Stomach (tissue), 9 donors: ENCODE data around the gene SIX3. TPM values are rescaled to one million over a fixed set of nuclear protein-coding genes. Genes with fewer than 3 reads are reported as not detected.

Experiments used
- DNase-seq, 2 donors: peaks; one replicate each; pipeline versions ENCODE4 v3.0.0 to v3.0.0-alpha.2; 2013 to 2019
- H3K27ac ChIP-seq, 5 donors: fragments of 200-600 bp in 4 of 5; sonication (generic) in 4 of 5; one replicate each; pipeline ENCODE4 v1.5.1; 2013 to 2019; ENCODE audit warnings: mild to moderate bottlenecking in 1 of 5, moderate library complexity in 1 of 5
- H3K27me3 ChIP-seq, 3 donors: fragments of 200-600 bp; sonication (generic); one replicate each; pipeline ENCODE4 v1.5.1; 2017 to 2019; ENCODE audit warnings: mixed run types in 1 of 3
- H3K36me3 ChIP-seq, 4 donors: fragments of 200-600 bp; sonication (generic); 1 replicate in 3 of 4; 2 replicates in 1 of 4; pipeline ENCODE4 v1.5.1; 2016 to 2019
- H3K4me1 ChIP-seq, 4 donors: fragments of 200-600 bp; sonication (generic); one replicate each; pipeline ENCODE4 v1.5.1; 2016 to 2019
- H3K4me3 ChIP-seq, 4 donors: fragments of 200-600 bp; sonication (generic) in 3 of 4; one replicate each; pipeline ENCODE4 v1.5.1; 2016 to 2019; ENCODE audit warnings: mild to moderate bottlenecking in 1 of 4
- H3K9me3 ChIP-seq, 4 donors: fragments of 200-600 bp; sonication (generic); one replicate each; pipeline ENCODE4 v1.5.1; 2016 to 2019
- CTCF ChIP-seq, 7 experiments: fragments of 450-650 bp in 4 of 7; fragments of 200-600 bp in 3 of 7; sonication (generic) in 3 of 7; IDR thresholded peaks; one replicate each; pipeline ENCODE4 v1.5.1; 2016 to 2019; ENCODE audit warnings: antibody characterized with exemption in 7 of 7, control low read depth in 2 of 7, mild to moderate bottlenecking in 1 of 7
- EP300 ChIP-seq: sonication (generic); formaldehyde crosslinking; IDR thresholded peaks from one replicate; pipeline ENCODE4 v1.6.1; 2017; ENCODE audit warnings: antibody characterized with exemption
- POLR2A ChIP-seq, 4 donors: fragments of 450-650 bp; IDR thresholded peaks; one replicate each; pipeline ENCODE4 v1.6.1; 2016; ENCODE audit warnings: antibody characterized with exemption in 4 of 4, control low read depth in 2 of 4, mild to moderate bottlenecking in 1 of 4, moderate library complexity in 1 of 4
- POLR2AphosphoS5 ChIP-seq, 3 donors: sonication (generic); formaldehyde crosslinking; IDR thresholded peaks; one replicate each; pipeline ENCODE4 v1.6.1; 2016; ENCODE audit warnings: antibody characterized with exemption in 3 of 3
- WGBS, 5 donors: extraction: QIAGEN DNeasy Blood & Tissue Kit in 3 of 5; methylation state at CpG; one replicate each; pipeline versions ENCODE4 v1.1.5 to v1.1.7; 2013 to 2018; 5-methylcytosine and 5-hydroxymethylcytosine counted together
- intact Hi-C: fragments of 100-400 bp; cut with DNase I; formaldehyde crosslinking; loops from one replicate; pipeline ENCODE4 v1.15.1; 2023; ENCODE audit warnings: low total_unique reads
- polyA plus RNA-seq, 3 donors: library from polyadenylated mRNA; stranded (reverse); fragments of 200-250 nt; gene quantifications; one replicate each; pipeline ENCODE4 v1.2.3, GENCODE V29; 2013
- total RNA-seq, 5 donors: library from RNA; depleted of rRNA; stranded (reverse); fragments of >200 nt; gene quantifications; one replicate each; pipeline versions ENCODE4 v1.1.0 to v1.2.3, GENCODE V29; 2014 to 2016
- donor health status: healthy with polysubstance abuse.
- donor health status: Bipolar disorder and iron deficiency.
- donor health status: healthy.

Gene SIX3
- total and polyA plus RNA-seq, 8 donors = not detected

GRCh38 chr2:44929159-44929734, 12.3 kb upstream of the SIX3 start:
- H3K4me3 ChIP-seq = peak overlapping the region; percentile 24 to 47 (median 34)
- no peak for TF ChIP-seq EP300
- no peak for TF ChIP-seq CTCF (IDR thresholded peaks at IDR 0.05)
- TF ChIP-seq POLR2A (IDR thresholded peaks at IDR 0.05) = no peak
- no peak for TF ChIP-seq POLR2AphosphoS5 (IDR thresholded peaks at IDR 0.05)
- no peaks in the 10 kb centered on the region for H3K36me3 ChIP-seq
- no peak overlapping the region for H3K27ac ChIP-seq
- peaks cover 46 to 100% (median 92%) of the 10 kb centered on the region in 3 donors for H3K27me3 ChIP-seq
- DNase-seq = peak in 1 of 2 donors; percentile 14
- H3K9me3 ChIP-seq = no peaks in the 10 kb centered on the region
- intact Hi-C loops = no loop called here
- H3K4me1 ChIP-seq = peaks cover 21 to 45% (median 35%) of the 10 kb centered on the region in 4 donors
- 4 to 11% (median 7%) methylated on average over 36 to 66 of the region's 66 CpGs for WGBS, 5 donors

GRCh38 chr2:44929735-44930273, 11.7 kb upstream of the SIX3 start:
- Histone ChIP-seq H3K4me1 (peaks cover 27 to 50% (median 40%) of the 10 kb centered on the region in 4 donors), H3K27me3 (peaks cover 52 to 100% (median 96%) of the 10 kb centered on the region in 3 donors), H3K27ac (no peak overlapping the region), H3K4me3 (peak overlapping the region in 2 of 4 donors; percentile 39 to 47), H3K9me3 (no peaks in the 10 kb centered on the region), H3K36me3 (no peaks in the 10 kb centered on the region)
- DNase-seq = peak in 1 of 2 donors; percentile 38
- TF ChIP-seq POLR2A (IDR thresholded peaks at IDR 0.05) (no peak), POLR2AphosphoS5 (IDR thresholded peaks at IDR 0.05) (no peak), CTCF (IDR thresholded peaks at IDR 0.05) (no peak), EP300 (no peak)
- intact Hi-C loops = no loop called here
- WGBS, 5 donors = 10 to 20% (median 12%) methylated on average over 21 to 32 of the region's 32 CpGs

GRCh38 chr2:44930274-44931197, 11.0 kb upstream of the SIX3 start:
- WGBS, 5 donors = 7 to 18% (median 11%) methylated on average over 23 to 28 of the region's 28 CpGs
- no peak overlapping the region for H3K4me3 ChIP-seq
- TF ChIP-seq POLR2A (IDR thresholded peaks at IDR 0.05) (no peak), EP300 (no peak), POLR2AphosphoS5 (IDR thresholded peaks at IDR 0.05) (no peak), CTCF (IDR thresholded peaks at IDR 0.05) (no peak)
- peaks cover 34 to 58% (median 47%) of the 10 kb centered on the region in 4 donors for H3K4me1 ChIP-seq
- DNase-seq = peak in 1 of 2 donors; percentile 30
- H3K27ac ChIP-seq = no peak overlapping the region
- intact Hi-C loops = no loop called here
- H3K27me3 ChIP-seq = peaks cover 58 to 100% (median 96%) of the 10 kb centered on the region in 3 donors
- H3K9me3 ChIP-seq = no peaks in the 10 kb centered on the region
- no peaks in the 10 kb centered on the region for H3K36me3 ChIP-seq

- Histone ChIP-seq H3K4me1 (peaks cover 35 to 63% (median 53%) of the 10 kb centered on the region in 4 donors), H3K27me3 (peaks cover 58 to 100% (median 96%) of the 10 kb centered on the region in 3 donors), H3K4me3 (no peak overlapping the region), H3K9me3 (no peaks in the 10 kb centered on the region), H3K36me3 (no peaks in the 10 kb centered on the region), H3K27ac (no peak overlapping the region)
- DNase-seq = no peak
- 54 to 64% (median 57%) methylated on average over 10 of the region's 10 CpGs for WGBS, 5 donors
- intact Hi-C loops = no loop called here
- TF ChIP-seq CTCF (IDR thresholded peaks at IDR 0.05) (no peak), EP300 (no peak)
Measured at GRCh38 chr2:44931198-44931780, 10.2 kb upstream of the SIX3 start.
